ENCODE results near the gene LMO1.

LMO1 gene

DNA sequence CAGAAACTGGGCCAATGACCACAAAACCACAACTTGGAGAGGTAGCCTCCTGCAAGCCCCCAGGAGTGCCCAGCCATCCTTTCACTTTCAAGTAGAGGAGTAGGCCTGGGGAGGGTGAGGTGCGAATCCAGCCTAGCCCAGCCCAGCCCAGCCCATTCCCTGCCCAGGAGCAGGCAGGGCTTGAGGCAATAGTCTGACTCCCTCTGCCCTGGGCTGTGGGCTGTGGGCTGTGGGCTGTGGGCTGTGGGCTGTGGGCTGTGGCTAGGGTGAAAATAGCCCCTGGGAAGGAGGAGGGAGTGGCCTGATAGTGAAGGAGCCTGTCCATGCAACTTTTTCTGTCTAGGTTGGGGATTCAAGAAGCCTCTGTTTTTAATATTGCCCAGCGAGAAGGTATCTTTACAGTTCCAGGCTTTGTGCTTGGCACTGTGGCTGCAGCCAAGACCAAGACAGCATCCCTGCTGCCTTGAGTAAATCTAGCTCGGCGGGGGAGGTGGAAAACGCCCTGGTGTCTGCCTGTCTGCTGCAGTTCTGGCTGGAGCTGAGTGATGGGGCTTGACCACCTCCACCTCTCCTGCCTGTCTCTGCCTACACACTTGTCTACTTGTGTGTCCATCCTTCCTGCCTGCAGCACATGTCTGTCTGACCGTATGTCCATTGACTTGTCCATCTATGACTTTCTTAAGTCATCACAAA, 40.7 kb downstream of the LMO1 start:
- Histone ChIP-seq H3K27me3 (ENCODE audit: low read depth, low read length) (no peaks in the 10 kb centered on the region), H3K9me3 (ENCODE audit: control insufficient read depth in 1 of 2, low read length in 2 of 2) (no peaks in the 10 kb centered on the region), H3K4me3 (ENCODE audit: low read depth in 1 of 2, low read length in 2 of 2) (no peak overlapping the region), H3K36me3 (ENCODE audit: control insufficient read depth in 1 of 2, insufficient read depth in 2 of 2, low read length in 2 of 2) (no peaks in the 10 kb centered on the region), H3K4me1 (ENCODE audit: control insufficient read depth in 1 of 2, insufficient read depth in 2 of 2, low read length in 2 of 2) (peaks cover 0 to 4% of the 10 kb centered on the region in 2 donors), H3K27ac (ENCODE audit: low read length) (no peak overlapping the region)

- no peak overlapping the region for H3K4me3 ChIP-seq (ENCODE audit: low read depth in 1 of 2, low read length in 2 of 2)
- H3K36me3 ChIP-seq (ENCODE audit: control insufficient read depth in 1 of 2, insufficient read depth in 2 of 2, low read length in 2 of 2) = no peaks in the 10 kb centered on the region
- H3K27me3 ChIP-seq (ENCODE audit: low read depth, low read length) = no peaks in the 10 kb centered on the region
- peaks cover 0 to 4% of the 10 kb centered on the region in 2 donors for H3K4me1 ChIP-seq (ENCODE audit: control insufficient read depth in 1 of 2, insufficient read depth in 2 of 2, low read length in 2 of 2)
- no peaks in the 10 kb centered on the region for H3K9me3 ChIP-seq (ENCODE audit: control insufficient read depth in 1 of 2, low read length in 2 of 2)
- H3K27ac ChIP-seq (ENCODE audit: low read length) = no peak overlapping the region
These were observed 41.7 kb downstream of the LMO1 start for GRCh38 chr11:8221917-8222495.

- Histone ChIP-seq H3K4me3 (ENCODE audit: low read depth in 1 of 2, low read length in 2 of 2) (no peak overlapping the region), H3K4me1 (ENCODE audit: control insufficient read depth in 1 of 2, insufficient read depth in 2 of 2, low read length in 2 of 2) (peaks cover 0 to 4% of the 10 kb centered on the region in 2 donors)
These were observed 42.5 kb downstream of the LMO1 start for GRCh38 chr11:8221046-8221723.

DNA sequence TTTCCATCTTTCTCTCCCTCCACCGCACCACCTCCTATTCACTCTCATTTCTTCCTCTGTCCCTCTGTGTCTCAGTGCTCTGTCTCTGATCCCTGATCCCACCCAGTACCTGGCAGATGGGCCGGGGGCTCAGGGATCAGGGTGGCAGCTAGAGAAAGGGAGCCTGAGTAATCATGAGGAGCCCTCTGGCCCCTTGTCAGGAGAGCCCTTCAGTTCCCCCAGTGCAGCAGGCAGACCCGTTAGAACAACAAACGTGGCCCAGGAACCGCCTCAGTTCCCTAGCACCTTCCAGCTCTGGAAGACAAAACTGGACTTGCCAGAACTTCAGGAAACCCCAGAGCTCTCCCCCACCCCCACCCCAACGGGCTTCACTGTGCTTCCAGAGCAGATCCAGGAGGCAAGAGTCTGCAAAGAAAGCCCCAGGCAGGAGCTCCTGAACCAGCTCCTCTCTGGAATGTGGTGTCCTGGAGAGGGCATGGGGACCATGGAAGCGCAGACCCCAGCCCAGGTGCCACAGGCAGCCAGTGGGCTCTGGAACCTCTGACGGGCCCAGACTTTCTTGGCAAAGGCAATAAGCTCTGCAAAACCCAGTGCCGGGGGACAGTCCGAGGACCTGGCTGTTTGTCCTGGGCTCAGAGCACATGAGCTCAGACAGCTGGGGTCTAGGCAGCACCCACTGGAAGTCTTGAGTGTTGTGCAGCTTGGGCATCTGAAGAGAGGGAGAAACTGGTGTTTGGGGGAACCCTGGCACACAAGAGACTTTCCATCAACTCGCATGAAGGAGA, 43.2 kb downstream of the LMO1 start:
- H3K4me3 ChIP-seq (ENCODE audit: low read depth in 1 of 2, low read length in 2 of 2) = no peak overlapping the region
- H3K27me3 ChIP-seq (ENCODE audit: low read depth, low read length) = no peaks in the 10 kb centered on the region
- no peaks in the 10 kb centered on the region for H3K36me3 ChIP-seq (ENCODE audit: control insufficient read depth in 1 of 2, insufficient read depth in 2 of 2, low read length in 2 of 2)
- no peaks in the 10 kb centered on the region for H3K9me3 ChIP-seq (ENCODE audit: control insufficient read depth in 1 of 2, low read length in 2 of 2)
- no peaks in the 10 kb centered on the region for H3K4me1 ChIP-seq (ENCODE audit: control insufficient read depth in 1 of 2, insufficient read depth in 2 of 2, low read length in 2 of 2)
- H3K27ac ChIP-seq (ENCODE audit: low read length) = no peak overlapping the region

More at GRCh38 chr11:8221046-8221723, 42.5 kb downstream of the LMO1 start:
- Histone ChIP-seq H3K27ac (ENCODE audit: low read length) (no peak overlapping the region), H3K27me3 (ENCODE audit: low read depth, low read length) (no peaks in the 10 kb centered on the region), H3K9me3 (ENCODE audit: control insufficient read depth in 1 of 2, low read length in 2 of 2) (no peaks in the 10 kb centered on the region), H3K36me3 (ENCODE audit: control insufficient read depth in 1 of 2, insufficient read depth in 2 of 2, low read length in 2 of 2) (no peaks in the 10 kb centered on the region)

DNA sequence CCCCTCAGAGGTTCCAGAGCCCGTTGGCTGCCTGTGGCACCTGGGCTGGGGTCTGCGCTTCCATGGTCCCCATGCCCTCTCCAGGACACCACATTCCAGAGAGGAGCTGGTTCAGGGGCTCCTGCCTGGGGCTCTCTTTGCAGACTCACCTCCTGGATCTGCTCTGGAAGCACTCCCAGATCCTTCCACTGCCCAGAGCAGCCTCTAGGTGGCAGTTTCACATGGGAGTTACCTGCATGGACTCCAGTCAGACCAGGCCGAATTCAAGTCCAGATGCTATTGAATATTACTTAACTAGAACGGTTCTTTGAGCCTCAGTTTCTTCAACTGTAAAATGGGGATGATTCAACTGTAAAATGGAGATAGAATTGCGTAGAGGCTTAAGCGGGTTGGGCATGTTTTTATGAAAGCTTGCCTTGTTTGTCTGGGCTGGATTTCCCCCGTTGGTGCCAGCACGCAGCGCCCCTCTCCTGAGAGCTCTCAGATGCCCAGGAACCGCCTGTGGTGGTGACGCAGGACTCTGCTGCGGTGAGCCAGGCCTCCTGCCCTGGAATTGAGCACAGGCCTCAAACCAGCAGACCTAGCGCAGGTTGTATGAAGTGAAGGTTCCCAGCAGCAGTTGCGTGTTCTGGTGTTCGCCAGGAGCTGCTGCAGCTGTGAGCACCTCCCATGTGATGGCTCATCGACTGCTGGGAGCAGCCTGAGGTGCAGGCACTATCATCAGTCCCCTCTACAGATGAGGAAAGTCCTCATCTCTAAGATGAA, 44.2 kb downstream of the LMO1 start:
- Histone ChIP-seq H3K27ac (ENCODE audit: low read length) (no peak overlapping the region), H3K27me3 (ENCODE audit: low read depth, low read length) (no peaks in the 10 kb centered on the region), H3K4me1 (ENCODE audit: control insufficient read depth in 1 of 2, insufficient read depth in 2 of 2, low read length in 2 of 2) (no peaks in the 10 kb centered on the region), H3K4me3 (ENCODE audit: low read depth in 1 of 2, low read length in 2 of 2) (no peak overlapping the region), H3K9me3 (ENCODE audit: control insufficient read depth in 1 of 2, low read length in 2 of 2) (no peaks in the 10 kb centered on the region), H3K36me3 (ENCODE audit: control insufficient read depth in 1 of 2, insufficient read depth in 2 of 2, low read length in 2 of 2) (no peaks in the 10 kb centered on the region)

GRCh38 chr11:8218840-8219239, 44.8 kb downstream of the LMO1 start:
- Histone ChIP-seq H3K4me1 (ENCODE audit: control insufficient read depth in 1 of 2, insufficient read depth in 2 of 2, low read length in 2 of 2) (no peaks in the 10 kb centered on the region), H3K9me3 (ENCODE audit: control insufficient read depth in 1 of 2, low read length in 2 of 2) (no peaks in the 10 kb centered on the region), H3K27ac (ENCODE audit: low read length) (no peak overlapping the region), H3K36me3 (ENCODE audit: control insufficient read depth in 1 of 2, insufficient read depth in 2 of 2, low read length in 2 of 2) (no peaks in the 10 kb centered on the region), H3K27me3 (ENCODE audit: low read depth, low read length) (no peaks in the 10 kb centered on the region), H3K4me3 (ENCODE audit: low read depth in 1 of 2, low read length in 2 of 2) (no peak overlapping the region)

DNA sequence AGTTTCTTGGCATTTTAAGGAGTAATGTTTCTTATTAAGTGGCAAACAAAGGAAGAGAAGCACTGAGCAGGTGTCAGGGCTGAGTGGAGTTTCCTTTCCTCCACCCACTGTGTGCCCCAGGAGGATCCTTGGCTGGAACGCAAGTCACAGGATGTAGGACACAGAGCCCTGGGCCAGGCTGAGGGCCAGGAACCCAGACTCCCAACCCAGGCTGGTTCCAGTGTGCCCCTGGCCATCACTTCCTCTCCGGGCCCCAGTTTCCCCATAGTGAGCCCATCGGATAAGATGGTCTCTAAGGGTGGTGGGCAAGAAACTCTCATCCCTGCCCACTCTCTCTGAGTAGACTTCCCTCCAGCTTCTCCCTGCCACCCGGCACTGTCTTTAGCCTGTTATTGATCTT, 45.3 kb downstream of the LMO1 start:
- Histone ChIP-seq H3K27me3 (ENCODE audit: low read depth, low read length) (no peaks in the 10 kb centered on the region), H3K4me1 (ENCODE audit: control insufficient read depth in 1 of 2, insufficient read depth in 2 of 2, low read length in 2 of 2) (no peaks in the 10 kb centered on the region), H3K9me3 (ENCODE audit: control insufficient read depth in 1 of 2, low read length in 2 of 2) (no peaks in the 10 kb centered on the region), H3K27ac (ENCODE audit: low read length) (no peak overlapping the region), H3K4me3 (ENCODE audit: low read depth in 1 of 2, low read length in 2 of 2) (no peak overlapping the region), H3K36me3 (ENCODE audit: control insufficient read depth in 1 of 2, insufficient read depth in 2 of 2, low read length in 2 of 2) (no peaks in the 10 kb centered on the region)

- no peaks in the 10 kb centered on the region for H3K36me3 ChIP-seq (ENCODE audit: control insufficient read depth in 1 of 2, insufficient read depth in 2 of 2, low read length in 2 of 2)
- H3K9me3 ChIP-seq (ENCODE audit: control insufficient read depth in 1 of 2, low read length in 2 of 2) = no peaks in the 10 kb centered on the region
- no peak overlapping the region for H3K4me3 ChIP-seq (ENCODE audit: low read depth in 1 of 2, low read length in 2 of 2)
- no peak overlapping the region for H3K27ac ChIP-seq (ENCODE audit: low read length)
- no peaks in the 10 kb centered on the region for H3K4me1 ChIP-seq (ENCODE audit: control insufficient read depth in 1 of 2, insufficient read depth in 2 of 2, low read length in 2 of 2)
- no peaks in the 10 kb centered on the region for H3K27me3 ChIP-seq (ENCODE audit: low read depth, low read length)
These were observed 45.8 kb downstream of the LMO1 start for GRCh38 chr11:8217926-8218325.

DNA sequence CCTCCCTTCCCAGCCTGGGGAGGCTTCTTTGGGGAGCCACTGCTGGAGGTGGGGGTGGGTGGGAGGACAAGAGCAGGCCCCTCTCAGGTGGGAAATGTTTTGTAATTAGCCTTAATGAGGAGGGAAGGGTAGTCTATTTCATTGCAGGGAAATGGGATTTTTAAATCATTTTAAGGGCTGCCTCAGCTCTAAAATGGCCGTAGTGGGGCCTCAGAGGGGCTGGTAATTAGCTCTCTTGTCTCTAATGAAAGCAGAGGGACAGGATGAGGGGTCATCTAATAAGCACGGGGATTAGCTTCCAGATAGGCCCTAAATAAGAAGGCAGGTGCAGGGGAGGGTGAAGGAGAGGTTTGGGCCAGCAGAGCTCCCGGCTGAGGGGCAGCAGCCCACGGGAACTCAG, 46.5 kb downstream of the LMO1 start:
- no peaks in the 10 kb centered on the region for H3K9me3 ChIP-seq (ENCODE audit: control insufficient read depth in 1 of 2, low read length in 2 of 2)
- H3K4me1 ChIP-seq (ENCODE audit: control insufficient read depth in 1 of 2, insufficient read depth in 2 of 2, low read length in 2 of 2) = no peaks in the 10 kb centered on the region
- no peaks in the 10 kb centered on the region for H3K36me3 ChIP-seq (ENCODE audit: control insufficient read depth in 1 of 2, insufficient read depth in 2 of 2, low read length in 2 of 2)
- no peak overlapping the region for H3K4me3 ChIP-seq (ENCODE audit: low read depth in 1 of 2, low read length in 2 of 2)
- H3K27me3 ChIP-seq (ENCODE audit: low read depth, low read length) = no peaks in the 10 kb centered on the region
- H3K27ac ChIP-seq (ENCODE audit: low read length) = no peak overlapping the region

DNA sequence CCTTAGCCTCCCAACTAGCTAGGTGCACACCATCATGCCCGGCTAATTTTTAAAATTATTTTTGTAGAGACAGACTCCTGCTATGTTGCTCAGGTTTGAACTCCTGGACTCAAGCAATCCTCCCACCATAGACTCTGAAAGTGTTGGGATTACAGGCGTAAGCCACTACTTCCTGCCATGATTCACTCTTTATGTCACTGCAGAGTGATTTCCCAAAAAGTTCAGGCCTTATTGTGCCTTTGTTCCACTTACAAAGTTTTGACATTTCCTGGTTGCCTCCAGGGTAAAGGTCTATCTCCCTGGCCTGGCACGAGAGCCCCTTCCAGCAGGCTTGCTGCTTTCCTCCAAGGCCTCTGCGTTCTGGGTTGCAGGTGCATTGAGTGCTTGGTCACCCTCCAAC, 50.3 kb downstream of the LMO1 start:
- Histone ChIP-seq H3K27me3 (ENCODE audit: low read depth, low read length) (no peaks in the 10 kb centered on the region), H3K27ac (ENCODE audit: low read length) (no peak overlapping the region), H3K9me3 (ENCODE audit: control insufficient read depth in 1 of 2, low read length in 2 of 2) (no peaks in the 10 kb centered on the region), H3K4me3 (ENCODE audit: low read depth in 1 of 2, low read length in 2 of 2) (no peak overlapping the region), H3K4me1 (ENCODE audit: control insufficient read depth in 1 of 2, insufficient read depth in 2 of 2, low read length in 2 of 2) (no peaks in the 10 kb centered on the region), H3K36me3 (ENCODE audit: control insufficient read depth in 1 of 2, insufficient read depth in 2 of 2, low read length in 2 of 2) (no peaks in the 10 kb centered on the region)
